B cell (primary cell): ENCODE data around the gene TMEM107.

Source experiments
- EZH2 ChIP-seq: IDR thresholded peaks from 2 replicates; pipeline ENCODE4 v1.6.1; 2012; ENCODE audit warnings: borderline replicate concordance, low read depth, mild to moderate bottlenecking, moderate library complexity, low read length; ENCODE audit not compliant: insufficient read depth, poor library complexity, severe bottlenecking
- TF ChIP-seq, protein P1 (sequence below): fragments of 200-600 bp; IDR thresholded peaks from one replicate; pipeline ENCODE4 v1.8.0; 2022; ENCODE audit warnings: antibody characterized with exemption, mild to moderate bottlenecking

DNA sequence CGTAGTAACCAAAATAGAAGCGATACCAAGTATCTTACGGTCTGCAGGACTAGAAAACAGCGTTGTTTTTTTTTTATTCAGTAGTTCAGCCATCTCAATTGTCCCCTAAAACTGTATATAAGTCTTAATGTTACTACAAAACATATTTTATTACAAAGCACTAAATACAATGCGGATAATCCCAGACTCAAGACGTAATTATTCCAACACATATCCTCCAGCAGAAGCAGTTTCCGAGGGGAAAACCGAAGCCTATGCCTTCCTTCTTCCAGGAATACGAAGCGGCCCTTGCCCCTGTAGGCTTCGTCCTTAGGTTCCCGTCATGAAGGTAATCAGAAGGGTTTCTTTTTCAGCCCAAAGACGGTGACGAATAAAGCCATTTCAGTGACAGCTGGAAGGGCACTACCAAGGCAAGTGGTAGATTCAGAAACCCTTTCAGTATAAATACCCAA lies 2.3 kb downstream of the TMEM107 start:
- TF ChIP-seq, protein P1, sequence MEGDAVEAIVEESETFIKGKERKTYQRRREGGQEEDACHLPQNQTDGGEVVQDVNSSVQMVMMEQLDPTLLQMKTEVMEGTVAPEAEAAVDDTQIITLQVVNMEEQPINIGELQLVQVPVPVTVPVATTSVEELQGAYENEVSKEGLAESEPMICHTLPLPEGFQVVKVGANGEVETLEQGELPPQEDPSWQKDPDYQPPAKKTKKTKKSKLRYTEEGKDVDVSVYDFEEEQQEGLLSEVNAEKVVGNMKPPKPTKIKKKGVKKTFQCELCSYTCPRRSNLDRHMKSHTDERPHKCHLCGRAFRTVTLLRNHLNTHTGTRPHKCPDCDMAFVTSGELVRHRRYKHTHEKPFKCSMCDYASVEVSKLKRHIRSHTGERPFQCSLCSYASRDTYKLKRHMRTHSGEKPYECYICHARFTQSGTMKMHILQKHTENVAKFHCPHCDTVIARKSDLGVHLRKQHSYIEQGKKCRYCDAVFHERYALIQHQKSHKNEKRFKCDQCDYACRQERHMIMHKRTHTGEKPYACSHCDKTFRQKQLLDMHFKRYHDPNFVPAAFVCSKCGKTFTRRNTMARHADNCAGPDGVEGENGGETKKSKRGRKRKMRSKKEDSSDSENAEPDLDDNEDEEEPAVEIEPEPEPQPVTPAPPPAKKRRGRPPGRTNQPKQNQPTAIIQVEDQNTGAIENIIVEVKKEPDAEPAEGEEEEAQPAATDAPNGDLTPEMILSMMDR: no peak
- TF ChIP-seq EZH2: no peak
